HG02938 (cell line): ENCODE data around the gene USF1.
A peak's percentile ranks its signal among the peaks of the same experiment; 100 is the strongest.
"Not testable (repeated sequence)": the region's sequence is repeated elsewhere in the genome, so short reads cannot be mapped to it uniquely, and the experiment has no call there.

Experiments
- ATAC-seq: cut with Tn5 transposase; IDR thresholded peaks from one replicate; pipeline ENCODE4 v1.9.1; 2021; ENCODE audit warnings: mild to moderate bottlenecking, moderate library complexity; ENCODE audit not compliant: unreplicated experiment

USF1 gene

DNA sequence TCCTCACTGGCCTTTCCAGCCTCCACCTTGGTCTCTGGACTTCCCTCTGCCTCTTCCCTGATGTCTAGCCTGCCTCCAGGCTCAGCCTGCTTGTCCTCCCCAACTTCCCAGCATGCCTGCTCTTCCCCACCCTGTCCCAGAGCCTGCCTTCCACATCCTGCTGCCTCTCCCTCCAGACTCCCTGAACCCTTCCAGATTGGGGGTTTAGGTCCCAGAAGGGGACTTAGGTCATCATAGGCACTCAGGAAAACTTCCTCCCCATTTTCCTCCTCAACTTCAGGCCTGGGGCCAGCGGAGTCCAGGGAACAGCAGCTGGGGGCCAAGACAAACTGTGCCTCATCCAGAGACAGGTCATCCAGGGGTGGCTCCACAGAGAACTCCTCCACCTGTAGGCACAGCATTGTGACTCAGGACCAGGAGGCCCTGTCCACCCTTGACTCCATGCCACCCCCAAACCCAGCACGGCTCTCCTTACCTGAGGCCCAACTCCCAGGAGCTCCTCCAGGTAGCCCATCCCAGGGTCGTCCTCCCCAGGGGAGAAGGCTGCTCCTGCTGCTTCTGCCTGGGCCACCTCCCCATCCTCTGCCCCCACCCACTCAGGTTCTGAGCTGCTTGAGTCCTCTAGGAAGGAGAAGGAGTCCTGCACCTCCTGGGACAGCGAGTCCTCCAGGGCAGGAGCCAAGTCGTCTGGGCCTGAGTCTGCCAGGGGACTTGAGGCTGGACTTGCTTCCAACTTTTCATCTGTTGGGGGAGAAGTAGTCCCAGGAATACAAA is 3.4 kb upstream of the USF1 start:
- ATAC-seq, result no peak

DNA sequence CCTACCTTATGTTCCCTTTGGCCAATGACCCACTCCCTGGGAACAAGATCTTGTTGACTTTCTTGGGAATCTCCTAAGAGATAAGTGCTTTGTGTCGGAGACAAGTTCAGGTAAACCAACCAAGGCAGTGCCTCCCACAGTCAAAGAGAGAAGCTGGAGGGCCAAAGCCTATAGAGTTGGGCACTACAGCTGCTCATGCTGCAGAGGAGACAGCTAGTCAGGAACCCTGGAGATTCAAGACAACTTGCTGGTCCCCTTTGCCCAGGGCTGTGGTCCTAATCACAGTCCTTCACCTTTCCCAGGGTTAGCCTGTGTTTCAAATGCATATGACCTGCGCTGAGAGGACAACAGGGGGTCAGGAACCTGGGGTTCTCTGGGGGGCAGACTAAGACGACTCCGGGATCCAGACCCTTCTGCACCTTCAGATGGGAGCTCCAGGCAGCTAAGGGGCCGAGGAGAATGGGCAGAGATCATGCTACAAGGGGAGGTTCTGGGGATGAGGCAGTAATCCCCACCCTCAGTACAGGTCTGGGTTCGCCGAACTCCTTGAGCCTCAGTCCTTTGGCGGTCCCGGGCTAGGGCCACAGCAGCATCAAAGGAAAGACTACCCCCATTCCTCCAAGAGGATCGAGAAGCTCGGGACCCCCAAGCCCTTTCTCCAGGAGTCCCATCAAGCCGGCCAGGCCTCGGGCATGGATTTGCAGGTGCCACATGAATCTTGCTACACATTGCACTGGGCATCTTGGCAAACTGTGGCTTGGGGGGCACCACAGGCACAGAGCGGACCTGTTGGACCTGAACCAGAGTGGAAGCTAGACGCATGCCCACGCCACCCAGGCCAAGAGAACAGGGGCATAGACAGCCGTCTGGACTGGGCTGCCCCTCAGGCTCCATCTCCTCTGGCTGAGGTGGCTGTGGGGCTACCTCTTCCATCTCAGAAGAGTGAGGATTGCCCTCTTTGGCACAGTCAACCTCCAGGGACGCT is 2.0 kb upstream of the USF1 start:
- ATAC-seq, result no peak

DNA sequence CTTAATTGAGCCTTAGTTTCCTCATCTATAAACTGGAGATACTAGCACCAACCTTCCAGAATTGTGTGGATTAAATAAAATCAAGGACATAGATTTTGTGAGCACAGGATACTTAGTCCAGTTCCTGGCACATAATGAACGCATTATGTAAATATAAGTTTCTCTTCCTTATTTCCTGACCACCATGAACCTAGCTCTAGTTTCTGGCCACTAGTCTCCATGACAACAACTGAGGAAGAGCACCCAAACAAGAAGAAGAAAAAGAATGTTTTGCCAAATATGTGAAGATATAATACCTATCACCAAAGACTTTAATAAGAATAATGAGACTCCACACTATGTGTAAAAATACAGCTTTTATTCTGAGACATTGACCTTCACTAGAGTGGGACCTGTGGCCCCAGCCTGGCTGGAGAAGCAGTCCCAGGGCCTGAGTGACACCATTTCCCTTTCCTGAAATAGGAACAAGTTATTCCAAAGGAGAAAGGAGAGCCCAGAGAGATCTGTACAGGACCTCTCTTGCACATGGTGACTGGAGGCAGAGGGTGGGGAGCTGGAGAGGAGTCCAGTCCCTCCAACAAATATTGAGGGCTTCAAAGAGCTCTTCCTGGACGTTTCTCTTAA is 940 bp upstream of the USF1 start:
- peak; percentile 44 for ATAC-seq

GRCh38 chr1:161044908-161045735 is 655 bp downstream of the USF1 start:
- ATAC-seq, result peak; percentile 38

DNA sequence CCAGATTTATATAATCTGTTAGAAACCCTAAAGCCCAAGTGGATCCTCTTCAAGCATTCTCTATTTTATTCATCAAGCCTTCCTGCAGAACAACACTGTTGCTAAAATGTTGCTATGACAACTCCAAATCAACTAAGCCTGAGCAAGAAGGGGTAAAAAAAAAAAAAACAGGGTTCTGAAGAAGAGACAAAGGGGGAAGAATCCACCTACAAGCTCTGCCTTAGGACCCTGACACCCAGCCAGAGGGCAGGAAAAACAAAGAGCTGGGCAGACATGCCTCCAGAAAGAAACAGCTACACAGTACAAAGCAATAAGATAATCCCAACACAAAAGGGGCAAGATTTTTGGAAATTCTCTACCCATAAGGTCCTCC is 1.3 kb downstream of the USF1 start:
- no peak for ATAC-seq

DNA sequence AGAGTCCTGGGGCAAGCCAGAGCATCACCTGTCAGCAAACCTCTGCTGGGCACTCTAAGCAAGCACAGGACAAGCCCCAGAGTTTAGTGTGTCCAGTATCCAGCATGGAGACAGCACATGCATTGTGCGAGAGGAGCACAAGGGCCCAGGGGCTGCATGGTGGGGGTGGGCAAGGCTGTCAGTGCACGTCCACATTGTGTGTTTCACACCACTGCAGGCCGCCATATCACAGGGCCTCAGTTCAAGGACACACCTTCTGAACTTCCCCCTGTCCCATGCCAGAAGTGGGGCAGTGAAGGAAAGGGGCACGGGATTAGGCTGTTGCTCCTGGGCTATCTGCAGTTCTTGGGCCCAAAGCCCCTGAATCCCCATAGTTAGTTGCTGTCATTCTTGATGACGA is 6.2 kb downstream of the USF1 start:
- no peak for ATAC-seq

- ATAC-seq, result no peak
Measured at GRCh38 chr1:161039154-161039545, 6.6 kb downstream of the USF1 start.

GRCh38 chr1:161038523-161039153 is 7.1 kb downstream of the USF1 start, which contains the start of gene TSTD1:
TSS of gene TSTD1 (minus strand) at chr1:161038964. CDS start at chr1:161038889, 75 bp downstream.
- peak; percentile 73 for ATAC-seq

DNA sequence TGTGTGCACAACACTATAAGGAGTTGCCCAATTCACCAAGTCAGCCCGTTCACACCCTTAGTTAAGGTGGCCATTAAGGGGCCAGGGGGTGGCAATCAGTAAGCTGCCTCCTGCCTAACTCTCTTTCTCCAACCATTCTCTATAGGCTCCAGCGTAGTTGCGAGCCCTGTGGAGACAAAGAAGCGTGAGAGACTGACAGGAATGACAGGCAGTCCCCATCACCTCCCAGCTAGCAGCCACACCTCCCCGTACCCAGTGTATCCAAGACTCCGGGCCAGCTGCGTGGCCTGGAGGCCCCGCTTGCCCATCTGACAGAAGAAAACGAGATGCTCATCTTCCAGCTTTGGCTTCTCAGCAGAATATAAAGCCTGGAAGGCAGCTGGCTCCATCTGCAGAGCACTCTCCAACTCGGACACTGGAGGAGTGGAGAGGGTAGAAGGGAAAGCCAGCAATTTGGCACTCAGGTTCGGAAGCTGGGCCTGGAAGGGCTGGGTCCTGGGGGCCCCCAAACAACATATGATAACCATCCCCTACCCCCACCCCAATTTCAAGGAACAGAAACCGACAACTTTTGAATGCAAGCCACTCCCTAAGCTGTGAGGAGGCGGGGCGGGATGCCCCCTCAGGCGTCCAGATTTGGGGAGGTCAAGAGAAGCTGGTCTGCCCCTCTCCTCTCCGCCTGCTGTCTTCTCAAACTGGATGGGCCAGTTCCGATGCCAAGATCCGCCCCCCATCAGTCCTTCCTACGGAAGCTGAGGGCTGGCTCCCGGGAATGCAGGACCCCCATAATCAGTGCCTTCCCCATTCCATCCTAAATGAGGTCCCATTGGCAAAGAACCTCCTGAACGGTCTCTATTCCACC is 7.9 kb downstream of the USF1 start:
- no peak for ATAC-seq

DNA sequence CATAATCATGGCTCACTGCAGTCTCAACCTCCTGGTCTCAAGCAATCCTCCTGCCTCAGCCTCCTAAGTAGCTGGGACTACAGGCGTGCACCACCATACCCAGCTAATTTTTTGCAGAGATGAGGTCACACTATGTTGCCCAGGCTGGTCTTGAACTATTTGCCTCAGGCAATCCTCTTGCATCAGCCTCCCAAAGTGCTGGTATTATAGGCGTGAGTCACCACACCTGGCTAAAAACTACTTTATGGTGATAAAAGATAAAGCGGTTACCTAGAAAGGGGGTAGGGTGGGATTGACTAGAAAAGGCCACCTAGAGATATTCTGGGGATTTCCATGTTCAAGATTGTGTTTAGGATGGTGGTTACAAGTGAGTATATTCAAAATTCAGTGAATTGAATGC is 12.0 kb downstream of the USF1 start:
- no peak for ATAC-seq

GRCh38 chr1:161032409-161032808 is 13.4 kb downstream of the USF1 start:
- no peak for ATAC-seq

GRCh38 chr1:161031874-161032273 is 13.9 kb downstream of the USF1 start:
- no peak for ATAC-seq

- ATAC-seq, result not testable (repeated sequence)
Measured at GRCh38 chr1:161029466-161029865, 16.3 kb downstream of the USF1 start.

GRCh38 chr1:161026954-161027353 is 18.8 kb downstream of the USF1 start:
- ATAC-seq, result not testable (repeated sequence)

DNA sequence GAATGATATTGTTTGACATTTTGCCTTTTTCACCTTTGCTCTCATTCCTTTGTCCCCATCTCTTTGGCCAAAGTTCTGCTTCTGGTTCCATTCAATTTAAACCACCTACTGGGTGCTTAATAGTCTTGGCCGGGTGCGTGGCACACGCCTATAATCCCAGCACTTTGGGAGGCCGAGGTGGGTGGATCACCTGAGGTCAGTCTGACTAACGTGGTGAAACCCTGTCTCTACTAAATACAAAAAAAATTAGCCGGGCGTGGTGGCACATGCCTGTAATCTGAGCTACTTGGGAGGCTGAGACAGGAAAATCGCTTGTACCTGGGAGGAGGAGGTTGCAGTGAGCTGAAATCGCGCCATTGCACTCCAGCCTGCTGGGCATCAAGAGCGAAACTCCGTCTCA is 23.3 kb downstream of the USF1 start:
- ATAC-seq, result not testable (repeated sequence)

DNA sequence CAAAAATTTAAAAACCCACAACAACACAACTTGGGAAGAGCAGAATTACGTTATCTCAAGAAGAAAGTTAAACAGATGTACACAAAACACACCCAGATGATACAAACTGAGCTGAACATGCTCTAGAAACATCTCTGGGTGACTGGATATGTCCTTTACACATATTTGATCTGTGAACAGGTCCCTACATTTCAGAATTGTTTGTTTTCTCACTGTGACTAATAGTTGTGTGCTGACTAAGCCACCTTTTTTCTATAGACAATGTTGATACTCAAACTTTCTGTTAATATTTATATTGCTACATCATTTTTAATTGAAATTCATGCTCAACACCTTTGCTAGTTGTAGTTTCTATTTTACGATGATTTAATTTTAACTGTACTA is 23.8 kb downstream of the USF1 start:
- ATAC-seq, result no peak

- peak; percentile 75 for ATAC-seq
Measured at GRCh38 chr1:161021165-161021969, 24.4 kb downstream of the USF1 start.

- ATAC-seq, result peak; percentile 49
Measured at GRCh38 chr1:161020509-161021164, 25.1 kb downstream of the USF1 start, which contains the start of gene F11R. TSS of gene F11R (minus strand) at chr1:161021152. CDS start at chr1:161021073, 79 bp downstream.
